OCI-M1 (cell line): ENCODE results near the gene LYSMD3.

Source experiments
- DNase-seq: peaks from one replicate; lab custom pipeline; 2025; lab: John Stamatoyannopoulos, UW

Gene LYSMD3

GRCh38 chr5:90479611-90480385 lies 49.6 kb downstream of the LYSMD3 start:
- DNase-seq: no peak

GRCh38 chr5:90477621-90478215 lies 51.7 kb downstream of the LYSMD3 start:
- DNase-seq: no peak

GRCh38 chr5:90477073-90477472 lies 52.3 kb downstream of the LYSMD3 start:
- DNase-seq: no peak

- DNase-seq: peak; percentile 69
These were observed 53.0 kb downstream of the LYSMD3 start for GRCh38 chr5:90476391-90476790.

- peak; percentile 36 for DNase-seq
These were observed 53.9 kb downstream of the LYSMD3 start for GRCh38 chr5:90475436-90475980.

- peak; percentile 94 for DNase-seq
These were observed 54.9 kb downstream of the LYSMD3 start, which contains the start of the genes MBLAC2 and POLR3G for GRCh38 chr5:90474235-90475107. Gene MBLAC2, minus strand, starts transcription at chr5:90474771. Its CDS starts 479 bp downstream, at chr5:90474292. Gene POLR3G, plus strand, starts transcription at chr5:90474864. Its CDS starts 10,704 bp downstream, at chr5:90485568.

GRCh38 chr5:90473396-90474234 lies 55.8 kb downstream of the LYSMD3 start:
- DNase-seq: peak; percentile 73

- no peak for DNase-seq
These were observed 56.5 kb downstream of the LYSMD3 start for GRCh38 chr5:90472783-90473395.
